SJCRH30 (cell line): Measurements from ENCODE around the gene GAB2. TPM values are rescaled to one million over a fixed set of nuclear protein-coding genes. Genes with fewer than 3 reads are reported as not detected.
"Not testable (repeated sequence)": the region's sequence is repeated elsewhere in the genome, so short reads cannot be mapped to it uniquely, and the experiment has no call there.

ENCODE experiments used
- DNase-seq, 2 experiments: peaks; one replicate each; pipeline ENCODE4 v3.0.0-alpha.2; 2015 to 2020
- H3K27ac ChIP-seq: fragments of 250-450 bp; sonication (Bioruptor Pico); 2 replicates; pipeline ENCODE4 v1.5.1; 2020; ENCODE audit warnings: mild to moderate bottlenecking, moderate library complexity
- H3K27me3 ChIP-seq: fragments of 250-450 bp; sonication (Bioruptor Pico); 2 replicates; pipeline ENCODE4 v1.5.1; 2020; ENCODE audit warnings: mild to moderate bottlenecking, moderate library complexity
- H3K36me3 ChIP-seq: fragments of 250-450 bp; sonication (Bioruptor Pico); 2 replicates; pipeline ENCODE4 v1.5.1; 2020; ENCODE audit warnings: mild to moderate bottlenecking, moderate library complexity
- H3K4me1 ChIP-seq: fragments of 250-450 bp; sonication (Bioruptor Pico); 2 replicates; pipeline ENCODE4 v1.5.1; 2020; ENCODE audit warnings: mild to moderate bottlenecking, moderate library complexity
- H3K4me3 ChIP-seq: fragments of 250-450 bp; sonication (Bioruptor Pico); 2 replicates; pipeline ENCODE4 v1.5.1; 2020; ENCODE audit warnings: mild to moderate bottlenecking, moderate library complexity
- H3K9me3 ChIP-seq: fragments of 250-450 bp; sonication (Bioruptor Pico); replicated peaks from 2 replicates; pipeline ENCODE4 v1.5.1; 2020; ENCODE audit warnings: mild to moderate bottlenecking, moderate library complexity
- total RNA-seq: library from RNA; depleted of rRNA; stranded (reverse); fragments of >200 nt; shearing (Covaris generic); gene quantifications from 2 replicates; pipeline ENCODE4 v1.2.3, GENCODE V29; 2014; rRNA removed

Gene GAB2, protein sequence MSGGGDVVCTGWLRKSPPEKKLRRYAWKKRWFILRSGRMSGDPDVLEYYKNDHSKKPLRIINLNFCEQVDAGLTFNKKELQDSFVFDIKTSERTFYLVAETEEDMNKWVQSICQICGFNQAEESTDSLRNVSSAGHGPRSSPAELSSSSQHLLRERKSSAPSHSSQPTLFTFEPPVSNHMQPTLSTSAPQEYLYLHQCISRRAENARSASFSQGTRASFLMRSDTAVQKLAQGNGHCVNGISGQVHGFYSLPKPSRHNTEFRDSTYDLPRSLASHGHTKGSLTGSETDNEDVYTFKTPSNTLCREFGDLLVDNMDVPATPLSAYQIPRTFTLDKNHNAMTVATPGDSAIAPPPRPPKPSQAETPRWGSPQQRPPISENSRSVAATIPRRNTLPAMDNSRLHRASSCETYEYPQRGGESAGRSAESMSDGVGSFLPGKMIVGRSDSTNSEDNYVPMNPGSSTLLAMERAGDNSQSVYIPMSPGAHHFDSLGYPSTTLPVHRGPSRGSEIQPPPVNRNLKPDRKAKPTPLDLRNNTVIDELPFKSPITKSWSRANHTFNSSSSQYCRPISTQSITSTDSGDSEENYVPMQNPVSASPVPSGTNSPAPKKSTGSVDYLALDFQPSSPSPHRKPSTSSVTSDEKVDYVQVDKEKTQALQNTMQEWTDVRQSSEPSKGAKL
- 5.6 TPM in 2 replicates for total RNA-seq

DNA sequence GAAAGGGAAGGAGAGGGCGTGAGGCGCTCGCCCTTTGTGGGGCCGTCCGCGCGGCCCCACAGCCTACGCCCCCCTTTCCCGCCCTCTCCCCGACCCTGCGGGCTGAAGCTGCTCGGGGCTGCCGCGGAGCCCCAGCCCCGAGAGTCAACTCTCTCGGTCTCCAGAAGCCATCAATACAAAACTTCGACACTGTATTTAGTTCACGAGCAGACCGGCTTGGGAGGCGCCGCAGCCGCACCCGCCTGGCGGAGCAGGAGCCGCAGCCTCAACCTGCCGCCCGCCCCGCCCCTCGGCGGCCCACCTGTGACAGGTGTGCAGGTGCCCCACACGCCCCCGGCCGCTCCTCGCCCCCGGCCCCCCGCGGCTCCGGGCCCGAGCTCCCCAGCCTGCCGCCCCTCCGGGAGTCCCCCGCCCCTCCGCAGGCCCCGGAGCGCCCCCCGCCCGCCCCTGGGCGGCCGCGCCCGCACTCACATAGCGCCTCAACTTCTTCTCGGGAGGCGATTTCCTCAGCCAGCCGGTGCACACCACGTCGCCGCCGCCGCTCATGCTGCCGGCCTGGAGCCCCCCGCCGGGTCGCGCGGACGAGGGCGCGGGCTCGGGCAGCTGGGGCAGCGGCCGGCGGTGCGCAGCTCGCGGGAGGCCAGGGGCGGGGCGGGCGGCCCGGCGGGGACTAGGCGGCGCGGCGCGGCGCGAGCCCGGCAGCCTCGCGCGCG, at the start of gene GAB2:
TSS of gene GAB2 (minus strand) at position 646 of the 713 bp plus-strand sequence. CDS start at position 546, 100 bp downstream.
- Histone ChIP-seq H3K4me1 (0 out of 2 replicates have a peak, but pooled peaks cover 4% of the 10 kb centered on the region), H3K4me3 (peak within 1 kb of the TSS; percentile 86), H3K27me3 (no peaks in the 10 kb centered on the region), H3K36me3 (no peaks in the 10 kb centered on the region), H3K27ac (peak within 1 kb of the TSS; percentile 55), H3K9me3 (no peaks in the 10 kb centered on the region)
- DNase-seq = no peak

GRCh38 chr11:78467370-78467769, 49.8 kb upstream of the GAB2 start:
- H3K27me3 ChIP-seq = no peaks in the 10 kb centered on the region
- no peak overlapping the region for H3K4me3 ChIP-seq
- no peaks in the 10 kb centered on the region for H3K4me1 ChIP-seq
- DNase-seq = no peak
- H3K27ac ChIP-seq = no peak overlapping the region
- no peaks in the 10 kb centered on the region for H3K9me3 ChIP-seq
- H3K36me3 ChIP-seq = peaks cover 13% of the 10 kb centered on the region

GRCh38 chr11:78465169-78465942, 47.7 kb upstream of the GAB2 start:
- H3K27ac ChIP-seq = no peak overlapping the region
- no peak for DNase-seq
- H3K36me3 ChIP-seq = peaks cover 18% of the 10 kb centered on the region
- no peak overlapping the region for H3K4me3 ChIP-seq
- H3K4me1 ChIP-seq = no peaks in the 10 kb centered on the region
- no peaks in the 10 kb centered on the region for H3K27me3 ChIP-seq
- no peaks in the 10 kb centered on the region for H3K9me3 ChIP-seq

GRCh38 chr11:78464787-78465168, 47.2 kb upstream of the GAB2 start:
- H3K27me3 ChIP-seq, H3K27ac ChIP-seq, H3K4me1 ChIP-seq, H3K4me3 ChIP-seq, H3K9me3 ChIP-seq, DNase-seq: not testable (repeated sequence)
- H3K36me3 ChIP-seq = peaks cover 20% of the 10 kb centered on the region

DNA sequence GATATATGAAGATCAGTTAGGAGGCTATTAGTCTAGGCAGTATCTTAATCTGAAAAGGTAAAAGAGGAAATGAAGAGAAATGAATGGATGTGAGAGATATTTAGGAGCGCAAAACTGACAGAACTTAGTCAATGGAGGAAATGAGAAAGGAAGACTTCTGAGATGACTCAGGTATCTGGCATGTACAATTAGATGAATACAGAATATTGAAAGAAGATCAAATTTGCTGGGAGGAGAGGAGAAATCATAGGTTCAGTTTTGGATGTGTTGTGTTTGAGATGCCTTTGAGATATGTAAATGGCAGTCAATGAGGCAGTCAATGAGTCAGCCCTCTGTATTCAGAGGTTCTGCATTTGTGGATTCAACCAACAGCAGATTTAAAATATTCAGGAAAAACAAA, 42.9 kb upstream of the GAB2 start:
- no peak overlapping the region for H3K27ac ChIP-seq
- H3K4me1 ChIP-seq = no peaks in the 10 kb centered on the region
- DNase-seq = no peak
- H3K9me3 ChIP-seq = no peaks in the 10 kb centered on the region
- no peaks in the 10 kb centered on the region for H3K27me3 ChIP-seq
- H3K36me3 ChIP-seq = peaks cover 26% of the 10 kb centered on the region
- H3K4me3 ChIP-seq = no peak overlapping the region

GRCh38 chr11:78459738-78460137, 42.1 kb upstream of the GAB2 start:
- Histone ChIP-seq H3K4me3 (no peak overlapping the region), H3K36me3 (peaks cover 24% of the 10 kb centered on the region), H3K4me1 (no peaks in the 10 kb centered on the region), H3K27me3 (no peaks in the 10 kb centered on the region), H3K9me3 (no peaks in the 10 kb centered on the region), H3K27ac (no peak overlapping the region)
- DNase-seq = no peak

DNA sequence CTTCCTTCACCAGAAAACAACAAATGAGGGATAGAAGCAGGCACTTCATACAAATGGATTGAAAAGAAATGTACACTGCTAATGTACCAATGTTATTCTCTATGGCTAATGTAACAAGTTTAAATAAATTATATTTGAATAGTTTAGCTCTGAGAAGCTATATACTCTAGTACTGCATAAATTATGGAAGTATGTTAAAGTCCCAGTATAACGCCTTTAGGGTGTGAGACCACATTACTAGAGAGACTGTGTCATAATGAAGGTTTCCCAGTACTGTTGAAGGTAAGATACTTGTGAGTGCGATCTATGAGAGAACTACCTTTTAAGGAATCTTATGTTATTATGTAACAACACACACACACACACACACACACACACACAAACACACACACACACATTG, 39.8 kb upstream of the GAB2 start:
- Histone ChIP-seq H3K4me3 (no peak overlapping the region), H3K9me3 (no peaks in the 10 kb centered on the region), H3K4me1 (no peaks in the 10 kb centered on the region), H3K36me3 (peaks cover 26% of the 10 kb centered on the region), H3K27ac (no peak overlapping the region), H3K27me3 (no peaks in the 10 kb centered on the region)
- no peak for DNase-seq

- Histone ChIP-seq H3K36me3 (peaks cover 8% of the 10 kb centered on the region), H3K9me3 (no peaks in the 10 kb centered on the region), H3K4me1 (no peaks in the 10 kb centered on the region), H3K27me3 (no peaks in the 10 kb centered on the region), H3K27ac (no peak overlapping the region), H3K4me3 (no peak overlapping the region)
- DNase-seq = no peak
Measured at GRCh38 chr11:78453140-78453935, 35.7 kb upstream of the GAB2 start.

GRCh38 chr11:78451371-78452150, 33.9 kb upstream of the GAB2 start:
- DNase-seq = no peak
- H3K36me3 ChIP-seq = peaks cover 2% of the 10 kb centered on the region; the same call in 1 of the 2 replicates
- no peak overlapping the region for H3K27ac ChIP-seq
- no peaks in the 10 kb centered on the region for H3K27me3 ChIP-seq
- no peaks in the 10 kb centered on the region for H3K9me3 ChIP-seq
- no peak overlapping the region for H3K4me3 ChIP-seq
- H3K4me1 ChIP-seq = no peaks in the 10 kb centered on the region

DNA sequence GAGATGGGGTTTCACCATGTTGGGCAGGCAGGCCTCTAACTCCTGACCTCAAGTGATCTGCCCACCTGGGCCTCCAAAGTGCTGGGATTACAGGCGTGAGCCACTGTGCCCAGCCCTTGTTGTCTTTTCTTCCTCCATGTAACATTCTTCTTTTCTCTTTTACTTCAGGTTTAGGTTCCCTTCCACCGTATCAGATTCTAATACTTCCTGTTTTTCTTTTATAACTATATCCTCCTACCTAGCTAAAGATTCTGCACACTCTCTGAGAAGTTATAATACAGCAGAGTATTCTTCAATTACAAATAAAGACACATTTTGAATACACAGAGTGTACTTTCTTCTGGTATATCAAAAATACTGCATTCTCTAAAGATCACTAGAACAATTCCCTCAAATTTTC, 33.2 kb upstream of the GAB2 start:
- H3K27me3 ChIP-seq = no peaks in the 10 kb centered on the region
- no peak overlapping the region for H3K4me3 ChIP-seq
- peaks cover 2% of the 10 kb centered on the region; the same call in 1 of the 2 replicates for H3K36me3 ChIP-seq
- no peak for DNase-seq
- H3K4me1 ChIP-seq = no peaks in the 10 kb centered on the region
- no peaks in the 10 kb centered on the region for H3K9me3 ChIP-seq
- H3K27ac ChIP-seq = no peak overlapping the region

- Histone ChIP-seq H3K4me1 (no peaks in the 10 kb centered on the region), H3K27me3 (no peaks in the 10 kb centered on the region), H3K36me3 (peaks cover 2% of the 10 kb centered on the region; the same call in 1 of the 2 replicates), H3K4me3 (no peak overlapping the region), H3K9me3 (no peaks in the 10 kb centered on the region), H3K27ac (no peak overlapping the region)
- no peak for DNase-seq
Measured at GRCh38 chr11:78449866-78450265, 32.2 kb upstream of the GAB2 start.

DNA sequence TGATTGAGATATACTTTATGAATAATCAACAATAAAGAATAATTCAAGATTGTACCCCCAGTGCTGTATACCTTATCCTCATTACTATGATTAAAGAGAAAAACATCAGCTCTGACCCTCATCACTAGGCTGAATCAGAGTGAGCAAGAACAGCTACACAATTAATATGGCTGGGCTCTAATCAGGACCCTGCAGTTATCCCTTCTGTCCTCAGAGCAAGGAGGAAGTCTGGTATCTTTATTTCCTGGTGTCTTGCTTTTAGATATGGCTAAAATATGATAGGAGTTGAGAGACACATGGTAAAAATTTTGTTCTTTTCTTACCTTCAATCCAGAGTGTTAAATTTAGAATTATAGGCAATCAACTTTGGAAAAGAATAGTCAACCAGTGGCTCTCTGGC, 28.6 kb upstream of the GAB2 start:
- H3K27ac ChIP-seq = no peak overlapping the region

DNA sequence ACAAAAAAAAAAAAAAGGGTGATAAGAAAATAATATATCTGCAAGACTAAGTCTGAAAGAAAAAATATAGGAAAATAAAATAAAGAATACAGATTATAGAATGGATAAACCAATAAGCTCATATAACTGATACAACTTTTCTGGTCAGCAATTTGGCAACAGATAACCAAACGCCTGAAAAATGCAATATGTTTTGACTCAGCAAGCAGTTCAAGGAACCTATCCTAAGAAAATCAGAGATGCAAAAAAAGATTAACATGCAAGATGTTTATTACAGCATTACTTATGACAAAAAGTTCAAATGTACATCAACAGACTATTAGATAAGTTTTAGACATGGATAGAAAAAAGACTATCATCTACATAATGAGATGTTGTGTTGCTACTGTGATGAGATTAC, 27.1 kb upstream of the GAB2 start:
- H3K27me3 ChIP-seq = no peaks in the 10 kb centered on the region
- no peaks in the 10 kb centered on the region for H3K9me3 ChIP-seq
- H3K27ac ChIP-seq = no peak overlapping the region
- H3K4me1 ChIP-seq = no peaks in the 10 kb centered on the region
- H3K36me3 ChIP-seq = peaks cover 4% of the 10 kb centered on the region; the same call in 1 of the 2 replicates
- no peak overlapping the region for H3K4me3 ChIP-seq
- DNase-seq = no peak

More for the DNA sequence above, 28.6 kb upstream of the GAB2 start:
- H3K4me3 ChIP-seq = no peak overlapping the region
- H3K27me3 ChIP-seq = no peaks in the 10 kb centered on the region
- no peak for DNase-seq
- H3K4me1 ChIP-seq = no peaks in the 10 kb centered on the region
- peaks cover under 1% of the 10 kb centered on the region; the same call in 1 of the 2 replicates for H3K36me3 ChIP-seq
- H3K9me3 ChIP-seq = no peaks in the 10 kb centered on the region
